ENCODE data around the gene MICAL2. TPM values are rescaled to one million over a fixed set of nuclear protein-coding genes. Genes with fewer than 3 reads are reported as not detected.
A peak's percentile ranks its signal among the peaks of the same experiment; 100 is the strongest.

The MICAL2 gene
- total RNA-seq, 1 donor from 2014 or later, result 197 TPM

DNA sequence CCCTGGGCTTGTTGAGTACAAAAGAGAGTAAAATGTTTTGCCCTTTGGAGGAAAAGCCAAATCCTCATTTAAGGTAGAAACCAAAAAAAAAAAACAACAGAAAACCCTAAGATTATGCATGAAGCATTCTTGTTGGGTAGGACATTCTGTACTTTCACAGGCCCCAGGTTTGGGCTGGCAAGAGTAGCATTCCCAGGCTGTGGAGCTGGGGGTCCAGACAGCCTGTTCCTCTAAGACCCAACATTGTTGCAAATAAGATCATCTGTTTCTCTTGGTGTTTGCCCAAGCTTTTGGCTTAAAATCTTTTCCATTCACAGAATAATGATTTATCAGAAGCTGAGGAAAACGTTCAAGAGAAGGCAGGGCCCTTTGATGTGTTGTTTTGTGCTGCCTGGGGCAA, 123.8 kb downstream of the MICAL2 start:
- DNase-seq (no peak), ATAC-seq (no peak)
- peaks cover 13% of the 10 kb centered on the region for H3K36me3 ChIP-seq
- H3K4me3 ChIP-seq, result no peak overlapping the region
- peaks cover 10% of the 10 kb centered on the region for H3K4me1 ChIP-seq
- no peaks in the 10 kb centered on the region for H3K27me3 ChIP-seq
- intact Hi-C loops (cut with DNase I), result no loop called here
- no peaks in the 10 kb centered on the region for H3K9me3 ChIP-seq
- H3K27ac ChIP-seq, result no peak overlapping the region
- TF ChIP-seq, protein P1, sequence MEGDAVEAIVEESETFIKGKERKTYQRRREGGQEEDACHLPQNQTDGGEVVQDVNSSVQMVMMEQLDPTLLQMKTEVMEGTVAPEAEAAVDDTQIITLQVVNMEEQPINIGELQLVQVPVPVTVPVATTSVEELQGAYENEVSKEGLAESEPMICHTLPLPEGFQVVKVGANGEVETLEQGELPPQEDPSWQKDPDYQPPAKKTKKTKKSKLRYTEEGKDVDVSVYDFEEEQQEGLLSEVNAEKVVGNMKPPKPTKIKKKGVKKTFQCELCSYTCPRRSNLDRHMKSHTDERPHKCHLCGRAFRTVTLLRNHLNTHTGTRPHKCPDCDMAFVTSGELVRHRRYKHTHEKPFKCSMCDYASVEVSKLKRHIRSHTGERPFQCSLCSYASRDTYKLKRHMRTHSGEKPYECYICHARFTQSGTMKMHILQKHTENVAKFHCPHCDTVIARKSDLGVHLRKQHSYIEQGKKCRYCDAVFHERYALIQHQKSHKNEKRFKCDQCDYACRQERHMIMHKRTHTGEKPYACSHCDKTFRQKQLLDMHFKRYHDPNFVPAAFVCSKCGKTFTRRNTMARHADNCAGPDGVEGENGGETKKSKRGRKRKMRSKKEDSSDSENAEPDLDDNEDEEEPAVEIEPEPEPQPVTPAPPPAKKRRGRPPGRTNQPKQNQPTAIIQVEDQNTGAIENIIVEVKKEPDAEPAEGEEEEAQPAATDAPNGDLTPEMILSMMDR (IDR thresholded peaks at IDR 0.05), result no peak

DNA sequence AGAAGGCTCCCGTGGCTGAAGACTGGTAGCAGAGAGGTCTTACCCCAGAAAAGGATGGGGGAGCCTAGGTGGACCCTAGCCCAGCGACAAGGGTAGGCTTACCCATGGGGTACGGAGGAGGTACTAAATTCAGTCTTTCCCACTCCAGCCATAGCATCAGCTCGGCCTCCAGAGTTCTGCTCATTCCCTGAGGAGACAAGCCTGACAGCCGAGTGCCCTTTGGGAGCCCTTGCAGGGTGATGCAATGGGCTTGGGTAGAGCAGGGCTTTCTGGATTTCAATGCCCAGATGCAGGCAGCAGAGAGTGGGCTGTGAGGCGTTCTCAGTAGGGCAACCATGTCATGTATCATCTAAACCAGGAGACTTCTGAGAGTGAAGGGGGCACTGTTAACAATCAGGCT, 124.7 kb downstream of the MICAL2 start:
- Histone ChIP-seq H3K27ac (peak overlapping the region; percentile 18), H3K27me3 (no peaks in the 10 kb centered on the region), H3K4me1 (peaks cover 12% of the 10 kb centered on the region), H3K4me3 (no peak overlapping the region), H3K9me3 (no peaks in the 10 kb centered on the region), H3K36me3 (peaks cover 11% of the 10 kb centered on the region)
- ATAC-seq, result no peak
- TF ChIP-seq, protein P1 (IDR thresholded peaks at IDR 0.05), result no peak
- intact Hi-C loops (cut with DNase I), result no loop called here
- DNase-seq, result no peak

DNA sequence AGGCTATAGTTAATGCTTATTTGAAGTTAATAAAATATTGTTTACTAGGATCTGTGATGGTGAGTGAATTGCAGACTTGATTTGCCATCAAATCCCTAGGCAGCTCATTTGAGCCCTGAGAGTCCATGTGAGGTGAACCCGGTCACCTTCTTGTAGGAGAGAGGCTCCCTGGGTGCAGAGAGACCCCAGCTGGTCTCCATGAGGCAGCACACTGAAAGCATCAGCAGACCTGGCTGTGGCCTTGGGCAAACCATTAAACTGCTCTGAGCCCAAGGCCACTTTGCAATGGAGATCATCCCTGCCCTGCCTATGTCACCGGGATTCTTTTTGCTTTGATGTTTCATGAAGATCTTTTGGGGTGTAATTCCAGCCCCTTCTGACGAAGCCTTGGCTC, 125.2 kb downstream of the MICAL2 start:
- Histone ChIP-seq H3K4me3 (no peak overlapping the region), H3K9me3 (no peaks in the 10 kb centered on the region), H3K27ac (peak overlapping the region; percentile 45), H3K27me3 (no peaks in the 10 kb centered on the region), H3K4me1 (peaks cover 17% of the 10 kb centered on the region), H3K36me3 (peaks cover 10% of the 10 kb centered on the region)
- TF ChIP-seq, protein P1 (IDR thresholded peaks at IDR 0.05), result no peak
- intact Hi-C loops (cut with DNase I), result no loop called here
- ATAC-seq (no peak), DNase-seq (no peak)

DNA sequence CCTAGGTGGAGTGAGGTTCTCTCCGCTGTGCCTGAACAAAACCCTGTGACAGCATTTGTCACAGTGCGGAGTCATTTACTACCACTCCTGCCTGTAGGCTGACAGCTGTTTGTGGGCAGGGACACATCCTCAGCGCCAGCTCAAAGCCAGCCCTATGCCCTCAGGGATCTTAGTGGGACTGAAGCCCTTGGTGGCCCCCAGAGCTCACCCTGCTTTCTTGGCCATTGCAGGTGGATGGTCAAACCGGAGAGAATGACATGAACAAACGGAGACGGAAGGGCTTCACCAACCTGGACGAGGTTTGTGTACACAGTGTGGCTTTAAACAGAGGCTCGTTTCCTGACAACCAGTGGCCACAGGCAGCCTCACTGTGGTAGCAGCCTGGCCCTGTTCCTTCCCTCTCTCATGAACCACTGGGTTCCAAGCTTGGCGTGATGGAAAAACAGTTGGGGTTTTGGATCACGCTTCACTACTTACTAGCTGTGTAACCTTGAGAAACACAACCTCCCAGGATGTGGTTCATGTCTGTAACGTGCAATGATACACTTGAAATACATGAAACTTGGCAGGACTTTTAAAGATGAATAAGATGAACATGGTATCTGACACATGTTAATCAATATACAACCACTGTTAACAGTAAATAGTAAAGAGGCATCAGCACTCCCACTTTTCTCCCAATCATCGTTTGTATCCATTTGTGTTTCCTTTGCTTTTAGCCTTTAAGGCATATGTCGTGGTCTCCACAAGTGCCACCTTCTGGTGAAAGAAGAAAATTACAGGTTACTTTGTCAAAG, 125.8 kb downstream of the MICAL2 start:
- peak; percentile 51 for ATAC-seq
- Histone ChIP-seq H3K36me3 (peaks cover 16% of the 10 kb centered on the region), H3K27ac (peak overlapping the region; percentile 45), H3K4me1 (peaks cover 20% of the 10 kb centered on the region), H3K4me3 (no peak overlapping the region), H3K27me3 (no peaks in the 10 kb centered on the region), H3K9me3 (no peaks in the 10 kb centered on the region)
- DNase-seq, result no peak
- intact Hi-C loops (cut with DNase I), result no loop called here
- TF ChIP-seq, protein P1 (IDR thresholded peaks at IDR 0.05), result peak; percentile 79

DNA sequence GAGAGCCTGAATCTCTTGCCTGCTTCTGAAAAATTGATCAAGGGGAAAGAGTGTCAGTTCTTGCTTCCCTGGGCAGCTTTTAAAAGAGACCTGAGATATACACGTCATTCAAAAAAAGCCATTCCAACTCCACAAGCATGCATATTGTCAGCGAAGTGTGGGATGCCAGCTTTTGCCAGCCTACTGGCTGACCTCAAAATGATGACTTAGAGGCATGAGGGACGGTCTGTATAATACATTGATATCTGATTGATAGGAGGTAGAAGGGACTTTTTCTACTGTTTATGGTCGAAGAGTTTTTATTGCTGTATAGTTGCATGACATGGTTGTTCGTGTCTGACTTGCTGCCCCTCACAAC, 126.3 kb downstream of the MICAL2 start:
- DNase-seq (no peak), ATAC-seq (no peak)
- peak overlapping the region; percentile 45 for H3K27ac ChIP-seq
- TF ChIP-seq, protein P1 (IDR thresholded peaks at IDR 0.05), result no peak
- intact Hi-C loops (cut with DNase I), result no loop called here
- H3K4me3 ChIP-seq, result no peak overlapping the region
- peaks cover 20% of the 10 kb centered on the region for H3K4me1 ChIP-seq
- peaks cover 22% of the 10 kb centered on the region for H3K36me3 ChIP-seq
- H3K27me3 ChIP-seq, result no peaks in the 10 kb centered on the region
- no peaks in the 10 kb centered on the region for H3K9me3 ChIP-seq

Data from upper lobe of right lung (tissue), 1 donor.